Measurements from ENCODE around the gene FAM110A.
"Not testable (repeated sequence)": the region's sequence is repeated elsewhere in the genome, so short reads cannot be mapped to it uniquely, and the experiment has no call there.

The FAM110A gene

DNA sequence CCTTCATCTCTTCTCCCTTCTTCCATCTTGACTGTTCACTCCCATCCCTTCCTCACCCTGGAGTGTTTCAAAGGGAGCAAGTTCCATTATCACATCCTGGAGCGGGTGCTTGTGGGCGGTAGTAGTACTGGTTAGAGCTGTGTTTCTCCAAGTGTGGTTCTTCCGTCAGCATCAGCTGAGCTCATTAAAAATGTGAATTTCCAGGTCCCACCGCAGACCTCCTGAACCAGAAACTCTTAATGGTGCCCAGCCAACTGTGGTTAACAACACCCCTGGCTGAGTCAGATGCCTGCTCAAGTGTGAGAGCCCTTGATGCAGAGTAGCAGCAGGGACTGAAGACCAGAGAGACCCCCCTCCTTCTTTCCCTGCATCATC is 58.2 kb downstream of the FAM110A start:
- DNase-seq (ENCODE audit: extremely low spot score, insufficient read length, low read depth) (no peak), FAIRE-seq (no peak)

DNA sequence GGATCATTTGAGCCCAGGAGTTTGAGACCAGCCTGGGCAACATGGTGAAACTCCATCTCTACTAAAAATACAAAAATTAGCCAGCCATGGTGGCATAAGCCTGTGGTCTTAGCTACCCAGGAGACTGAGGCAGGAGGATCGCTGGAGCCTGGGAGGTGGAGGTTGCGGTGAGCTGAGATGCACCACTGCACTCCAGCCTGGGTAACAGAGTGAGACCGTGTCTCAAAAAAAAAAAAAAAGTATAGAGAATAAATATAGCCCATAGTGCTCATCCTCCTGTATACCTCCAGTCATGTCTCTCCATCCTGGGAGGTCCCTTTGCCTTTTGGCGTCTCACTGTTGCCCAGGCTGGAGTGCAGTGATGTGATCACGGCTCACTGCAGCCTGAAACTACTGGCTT is 58.9 kb downstream of the FAM110A start:
- FAIRE-seq; DNase-seq (ENCODE audit: extremely low spot score, insufficient read length, low read depth): not testable (repeated sequence)
